SU-DHL-6 (cell line): Measurements from ENCODE around the gene LOX.

Experiments used
- H2AFZ ChIP-seq: fragments of 200-600 bp; sonication (generic); 2 replicates; pipeline ENCODE4 v1.6.1; 2014; ENCODE audit warnings: low read depth, mild to moderate bottlenecking, moderate library complexity, mixed read lengths, antibody characterized with exemption, low read length; ENCODE audit not compliant: severe bottlenecking
- H3F3A ChIP-seq: fragments of 200-600 bp; shearing (Covaris generic); 2 replicates; pipeline ENCODE4 v1.6.0; 2016; ENCODE audit warnings: antibody characterized with exemption, mild to moderate bottlenecking; ENCODE audit not compliant: insufficient read depth
- H3K27ac ChIP-seq: fragments of 200-600 bp; sonication (generic); 2 replicates; pipeline ENCODE4 v1.5.1; 2016; ENCODE audit warnings: low read depth, mild to moderate bottlenecking, low read length, moderate library complexity, mixed read lengths
- H3K27me3 ChIP-seq: fragments of 200-600 bp; sonication (generic), shearing (Covaris generic); 2 replicates; pipeline ENCODE4 v1.6.0; 2014; ENCODE audit warnings: mild to moderate bottlenecking, low read length
- H3K36me3 ChIP-seq: fragments of 200-600 bp; sonication (generic); 2 replicates; pipeline ENCODE4 v1.6.1; 2014; ENCODE audit warnings: mild to moderate bottlenecking, low read length, mixed read lengths
- H3K4me2 ChIP-seq: fragments of 300-600, 200-600 bp; shearing (Covaris generic), sonication (generic); 2 replicates; pipeline ENCODE4 v1.6.0; 2014; ENCODE audit warnings: low read length, low read depth, mild to moderate bottlenecking; ENCODE audit not compliant: poor library complexity, severe bottlenecking
- H3K4me3 ChIP-seq: fragments of 200-600 bp; sonication (generic); 2 replicates; pipeline ENCODE4 v1.5.1; 2014; ENCODE audit warnings: antibody characterized with exemption, low read length, mild to moderate bottlenecking, mixed read lengths; ENCODE audit not compliant: insufficient read depth, poor library complexity, severe bottlenecking
- H3K79me2 ChIP-seq: fragments of 200-600 bp; sonication (generic); 2 replicates; pipeline ENCODE4 v1.6.1; 2014; ENCODE audit warnings: mild to moderate bottlenecking, low read length, moderate library complexity; ENCODE audit not compliant: insufficient read depth
- H3K9ac ChIP-seq: fragments of 200-600 bp; sonication (generic); 2 replicates; pipeline ENCODE4 v1.7.0; 2014; ENCODE audit warnings: mild to moderate bottlenecking, low read length
- H3K9me2 ChIP-seq: fragments of 200-600 bp; sonication (generic); replicated peaks from 2 replicates; pipeline ENCODE4 v1.6.1; 2014; ENCODE audit warnings: low read length; ENCODE audit not compliant: insufficient read depth
- H3K9me3 ChIP-seq: fragments of 200-600 bp; sonication (generic); 2 replicates; pipeline ENCODE4 v1.6.1; 2014; ENCODE audit warnings: low read length, mixed read lengths; ENCODE audit not compliant: insufficient read depth
- H4K20me1 ChIP-seq: fragments of 200-600 bp; sonication (generic); 2 replicates; pipeline ENCODE4 v1.6.1; 2014; ENCODE audit warnings: low read depth, mild to moderate bottlenecking, antibody characterized with exemption, low read length, moderate library complexity, mixed read lengths
- EZH2phosphoT487 ChIP-seq: fragments of 200-600 bp; sonication (generic), shearing (Covaris generic); conservative IDR thresholded peaks from 2 replicates; pipeline ENCODE4 v1.6.1; 2018; ENCODE audit warnings: mild to moderate bottlenecking, antibody characterized with exemption, low read length, moderate library complexity, mixed read lengths
- TF ChIP-seq, protein P1 (sequence below): fragments of 200-600 bp; sonication (generic); IDR thresholded peaks from one replicate; pipeline ENCODE4 v1.5.1; 2017; ENCODE audit warnings: antibody characterized with exemption, mild to moderate bottlenecking, low read length, moderate library complexity; ENCODE audit not compliant: insufficient read depth, poor library complexity, severe bottlenecking

Gene LOX

DNA sequence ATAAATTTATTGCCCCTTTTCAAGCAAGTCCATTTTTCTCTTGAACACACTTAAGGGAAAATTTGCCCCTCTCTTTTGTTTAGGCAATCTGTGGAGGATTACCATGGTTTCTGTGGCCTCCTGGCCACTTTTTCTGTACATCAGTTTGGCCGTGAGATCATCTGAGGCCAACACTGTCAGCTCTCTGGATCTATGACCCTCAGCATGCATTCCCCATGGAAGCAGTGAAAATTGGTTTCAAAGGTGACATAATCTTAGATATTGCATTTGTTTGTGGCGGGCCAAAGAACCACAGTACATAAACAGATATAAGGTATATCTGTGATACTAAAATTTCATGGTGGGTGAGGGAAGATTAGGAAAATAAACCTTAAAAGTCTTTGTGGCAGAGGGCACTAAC lies 46.7 kb upstream of the LOX start:
- Histone ChIP-seq H3K36me3 (no peaks in the 10 kb centered on the region), H3K79me2 (no peaks in the 10 kb centered on the region), H3K9me2 (no peaks in the 10 kb centered on the region), H3F3A (no peaks in the 10 kb centered on the region), H3K9me3 (no peaks in the 10 kb centered on the region), H2AFZ (no peak overlapping the region), H3K27ac (no peak overlapping the region), H3K4me3 (no peak overlapping the region), H3K4me2 (no peak overlapping the region), H4K20me1 (no peaks in the 10 kb centered on the region), H3K27me3 (no peaks in the 10 kb centered on the region), H3K9ac (no peak overlapping the region)
- TF ChIP-seq EZH2phosphoT487: no peak
- TF ChIP-seq, protein P1, sequence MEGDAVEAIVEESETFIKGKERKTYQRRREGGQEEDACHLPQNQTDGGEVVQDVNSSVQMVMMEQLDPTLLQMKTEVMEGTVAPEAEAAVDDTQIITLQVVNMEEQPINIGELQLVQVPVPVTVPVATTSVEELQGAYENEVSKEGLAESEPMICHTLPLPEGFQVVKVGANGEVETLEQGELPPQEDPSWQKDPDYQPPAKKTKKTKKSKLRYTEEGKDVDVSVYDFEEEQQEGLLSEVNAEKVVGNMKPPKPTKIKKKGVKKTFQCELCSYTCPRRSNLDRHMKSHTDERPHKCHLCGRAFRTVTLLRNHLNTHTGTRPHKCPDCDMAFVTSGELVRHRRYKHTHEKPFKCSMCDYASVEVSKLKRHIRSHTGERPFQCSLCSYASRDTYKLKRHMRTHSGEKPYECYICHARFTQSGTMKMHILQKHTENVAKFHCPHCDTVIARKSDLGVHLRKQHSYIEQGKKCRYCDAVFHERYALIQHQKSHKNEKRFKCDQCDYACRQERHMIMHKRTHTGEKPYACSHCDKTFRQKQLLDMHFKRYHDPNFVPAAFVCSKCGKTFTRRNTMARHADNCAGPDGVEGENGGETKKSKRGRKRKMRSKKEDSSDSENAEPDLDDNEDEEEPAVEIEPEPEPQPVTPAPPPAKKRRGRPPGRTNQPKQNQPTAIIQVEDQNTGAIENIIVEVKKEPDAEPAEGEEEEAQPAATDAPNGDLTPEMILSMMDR: no peak

DNA sequence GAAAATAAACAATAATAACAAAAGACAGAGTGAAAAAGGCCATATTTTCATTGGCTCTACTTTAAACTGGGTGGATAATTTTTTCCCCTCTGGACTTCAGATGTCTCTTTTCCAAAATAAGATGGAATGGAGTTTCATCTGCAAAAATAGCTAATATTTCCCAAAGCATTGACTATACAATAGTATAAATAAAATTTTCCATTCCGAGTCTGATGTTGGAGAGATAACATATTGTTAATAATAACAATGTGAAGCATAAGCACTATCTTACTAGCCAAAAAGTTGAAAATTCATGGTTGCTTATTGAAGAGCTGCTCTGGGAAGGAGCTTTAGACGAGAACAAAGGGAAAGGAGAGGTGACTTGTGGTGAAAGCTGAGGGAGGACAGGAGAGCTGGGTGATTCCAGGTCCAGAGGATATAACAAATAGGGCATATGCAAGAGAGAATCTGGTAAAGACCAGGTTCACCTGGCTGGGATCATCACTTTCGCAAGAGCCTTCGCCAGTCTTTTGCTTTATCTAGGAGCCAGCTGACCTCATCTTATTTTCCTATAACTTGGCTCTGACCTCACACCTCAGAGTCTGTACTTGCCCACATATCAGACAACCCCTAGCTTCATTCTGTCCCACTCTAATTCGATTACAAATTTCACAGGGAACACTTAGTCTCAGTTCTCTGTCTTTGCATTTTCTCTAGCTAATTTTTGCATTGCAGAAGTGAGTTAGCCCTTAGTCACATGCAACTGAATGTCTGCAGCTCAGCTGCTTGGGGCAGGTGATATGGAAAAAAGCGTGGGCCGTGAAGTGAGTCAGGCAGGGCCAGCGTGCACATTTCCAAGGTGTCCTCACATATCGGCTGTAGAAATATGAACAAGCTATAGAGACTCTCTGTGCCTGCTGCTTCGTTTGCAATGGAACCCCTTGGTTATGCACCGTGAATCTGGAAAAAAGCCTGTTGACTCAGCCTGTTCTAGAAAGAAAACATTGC lies 43.7 kb upstream of the LOX start:
- Histone ChIP-seq H4K20me1 (no peaks in the 10 kb centered on the region), H3F3A (no peaks in the 10 kb centered on the region), H3K9me3 (no peaks in the 10 kb centered on the region), H3K79me2 (no peaks in the 10 kb centered on the region), H3K4me2 (no peak overlapping the region), H2AFZ (no peak overlapping the region), H3K36me3 (no peaks in the 10 kb centered on the region), H3K9me2 (no peaks in the 10 kb centered on the region), H3K4me3 (no peak overlapping the region), H3K27me3 (no peaks in the 10 kb centered on the region), H3K9ac (no peak overlapping the region), H3K27ac (no peak overlapping the region)
- TF ChIP-seq EZH2phosphoT487: no peak
- TF ChIP-seq, protein P1: no peak

DNA sequence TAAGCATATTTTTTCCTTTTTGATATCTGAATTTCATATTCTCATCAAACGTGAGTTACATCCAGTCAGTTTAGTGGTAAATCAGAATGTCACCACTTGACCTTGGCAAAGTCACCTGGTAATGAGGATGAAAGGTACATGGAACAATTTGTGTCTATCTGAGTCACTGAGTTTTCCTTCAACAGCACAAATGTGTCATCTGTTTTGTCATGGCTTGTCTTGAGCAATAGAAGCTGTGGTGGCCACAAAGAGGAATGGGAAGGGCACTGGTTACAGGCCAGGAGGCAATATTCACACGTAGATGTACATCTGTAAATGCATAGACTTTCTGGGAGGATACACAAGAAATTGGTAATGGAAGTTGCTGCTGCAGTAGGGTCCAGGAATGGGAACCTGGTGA lies 42.9 kb upstream of the LOX start:
- Histone ChIP-seq H3K79me2 (no peaks in the 10 kb centered on the region), H3F3A (no peaks in the 10 kb centered on the region), H3K27ac (no peak overlapping the region), H3K4me3 (no peak overlapping the region), H3K36me3 (no peaks in the 10 kb centered on the region), H3K9me2 (no peaks in the 10 kb centered on the region), H3K27me3 (no peaks in the 10 kb centered on the region), H3K9me3 (no peaks in the 10 kb centered on the region), H3K9ac (no peak overlapping the region), H2AFZ (no peak overlapping the region), H3K4me2 (no peak overlapping the region), H4K20me1 (no peaks in the 10 kb centered on the region)
- no peak for TF ChIP-seq EZH2phosphoT487
- TF ChIP-seq, protein P1: no peak
